ENCODE data around the gene FAM168B.

Gene FAM168B

GRCh38 chr2:131016826-131017741 lies 76.2 kb downstream of the FAM168B start:
- DNase-seq: peak; percentile 14

GRCh38 chr2:131015764-131016163 lies 77.5 kb downstream of the FAM168B start:
- DNase-seq: no peak

GRCh38 chr2:131014141-131014540 lies 79.1 kb downstream of the FAM168B start:
- DNase-seq: no peak

- no peak for DNase-seq
These were observed 81.8 kb downstream of the FAM168B start for GRCh38 chr2:131011486-131011885.

GRCh38 chr2:131010566-131010965 lies 82.7 kb downstream of the FAM168B start:
- DNase-seq: no peak

GRCh38 chr2:131009713-131010475 lies 83.4 kb downstream of the FAM168B start:
- no peak for DNase-seq

- DNase-seq: no peak
These were observed 84.3 kb downstream of the FAM168B start for GRCh38 chr2:131008967-131009366.

GRCh38 chr2:131006561-131006960 lies 86.7 kb downstream of the FAM168B start:
- no peak for DNase-seq

GRCh38 chr2:131005216-131005935 lies 87.9 kb downstream of the FAM168B start:
- DNase-seq: no peak

- no peak for DNase-seq
These were observed 88.6 kb downstream of the FAM168B start for GRCh38 chr2:131004446-131005209.

- no peak for DNase-seq
These were observed 94.7 kb downstream of the FAM168B start for GRCh38 chr2:130998561-130998960.

Data from DMS 273 treated with DMSO at 0.1 percent for 48 hours (cell line).